Heart left ventricle (tissue), 13 donors: ENCODE results near the gene WIPF1.

ENCODE experiments used
- POLR2A ChIP-seq, 2 donors: fragments of 450-650 bp; IDR thresholded peaks; one replicate each; pipeline ENCODE4 v1.6.1; 2017; ENCODE audit warnings: antibody characterized with exemption in 2 of 2, mild to moderate bottlenecking in 2 of 2, moderate library complexity in 2 of 2
- TF ChIP-seq, protein P1 (sequence below), 12 donors: fragments of 200-600 bp; sonication (generic) in 4 of 12; IDR thresholded peaks; one replicate each; pipeline versions ENCODE4 v1.5.0 to v1.8.0; 2018 to 2022; ENCODE audit warnings: antibody characterized with exemption in 12 of 12, mild to moderate bottlenecking in 5 of 12
- donor health status: ischemic (EF 13 %, LVEDD 7.1; RV severe dilation, severe dysfunction).
- donor health status: DM: no; HTN: yes; CAD: no.
- donor health status: DM: no; HTN: no; CAD: no.
- donor health status: ischemic (EF 25% LVEDD 6.9; RV normal size, moderate dysfunction).
- donor health status: ischemic (EF 25% LVEDD 5.7; RV mildly dilated, moderate dysfunction).
- donor health status: ischemic (EF 35%, LVEDD 5.7; RV mildly dilated, moderate dysfunction).
- donor health status: nonischemic (EF 11% LVEDD 7.7; RV severe dilation, severe dysfunction).
- donor health status: DM: yes; HTN: yes; CAD: no.
- donor health status: PGD.
- donor health status: ischemic (EF 29% LVEDD 5.4; RV normal size, mild dysfunction).
- donor health status: nonischemic (EF 23%, LVEDD 6.1; RV moderate dilation, normal function).

GRCh38 chr2:174629506-174629905, 31.9 kb upstream of the WIPF1 start:
- TF ChIP-seq, protein P1, sequence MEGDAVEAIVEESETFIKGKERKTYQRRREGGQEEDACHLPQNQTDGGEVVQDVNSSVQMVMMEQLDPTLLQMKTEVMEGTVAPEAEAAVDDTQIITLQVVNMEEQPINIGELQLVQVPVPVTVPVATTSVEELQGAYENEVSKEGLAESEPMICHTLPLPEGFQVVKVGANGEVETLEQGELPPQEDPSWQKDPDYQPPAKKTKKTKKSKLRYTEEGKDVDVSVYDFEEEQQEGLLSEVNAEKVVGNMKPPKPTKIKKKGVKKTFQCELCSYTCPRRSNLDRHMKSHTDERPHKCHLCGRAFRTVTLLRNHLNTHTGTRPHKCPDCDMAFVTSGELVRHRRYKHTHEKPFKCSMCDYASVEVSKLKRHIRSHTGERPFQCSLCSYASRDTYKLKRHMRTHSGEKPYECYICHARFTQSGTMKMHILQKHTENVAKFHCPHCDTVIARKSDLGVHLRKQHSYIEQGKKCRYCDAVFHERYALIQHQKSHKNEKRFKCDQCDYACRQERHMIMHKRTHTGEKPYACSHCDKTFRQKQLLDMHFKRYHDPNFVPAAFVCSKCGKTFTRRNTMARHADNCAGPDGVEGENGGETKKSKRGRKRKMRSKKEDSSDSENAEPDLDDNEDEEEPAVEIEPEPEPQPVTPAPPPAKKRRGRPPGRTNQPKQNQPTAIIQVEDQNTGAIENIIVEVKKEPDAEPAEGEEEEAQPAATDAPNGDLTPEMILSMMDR (IDR thresholded peaks at IDR 0.05), result no peak
- no peak for TF ChIP-seq POLR2A (IDR thresholded peaks at IDR 0.05)
